GM11168 (cell line): ENCODE measurements around the gene OR51E1.

Experiments used
- in situ Hi-C: fragments of 300-500 bp; cut with MboI; formaldehyde crosslinking; loops from one replicate; pipeline ENCODE4 v1.12.0; 2022; ENCODE audit warnings: low sequenced_read_pairs; ENCODE audit not compliant: unreplicated experiment

The OR51E1 gene, protein sequence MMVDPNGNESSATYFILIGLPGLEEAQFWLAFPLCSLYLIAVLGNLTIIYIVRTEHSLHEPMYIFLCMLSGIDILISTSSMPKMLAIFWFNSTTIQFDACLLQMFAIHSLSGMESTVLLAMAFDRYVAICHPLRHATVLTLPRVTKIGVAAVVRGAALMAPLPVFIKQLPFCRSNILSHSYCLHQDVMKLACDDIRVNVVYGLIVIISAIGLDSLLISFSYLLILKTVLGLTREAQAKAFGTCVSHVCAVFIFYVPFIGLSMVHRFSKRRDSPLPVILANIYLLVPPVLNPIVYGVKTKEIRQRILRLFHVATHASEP

DNA sequence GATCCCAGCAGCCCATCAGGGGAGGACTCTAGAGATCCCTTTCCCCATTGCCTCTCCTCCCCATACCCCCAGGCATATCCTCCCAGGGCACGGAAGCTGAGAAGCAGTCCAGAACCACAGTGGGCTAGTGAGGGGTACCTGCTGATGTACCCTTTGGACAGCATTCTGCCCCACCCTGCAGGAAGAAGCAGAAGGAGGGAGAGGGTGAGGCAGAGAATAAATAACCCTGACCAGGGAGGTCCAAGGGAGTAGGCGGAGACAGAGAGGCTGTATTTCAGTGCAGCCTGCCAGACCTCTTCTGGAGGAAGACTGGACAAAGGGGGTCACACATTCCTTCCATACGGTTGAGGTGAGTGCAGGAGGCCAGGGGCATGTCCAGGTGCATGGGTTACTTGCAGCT lies at the start of gene OR51E1:
Gene OR51E1, plus strand, starts transcription at position 301 of the 400 bp plus-strand sequence. CDS start 8,545 bp downstream, outside the sequence.
- in situ Hi-C loops, result loop anchor here (5.0 to 25.0 kb wide), 2 partner anchors 194 to 369 kb away; partner anchors contain the start of gene OR51S1

DNA sequence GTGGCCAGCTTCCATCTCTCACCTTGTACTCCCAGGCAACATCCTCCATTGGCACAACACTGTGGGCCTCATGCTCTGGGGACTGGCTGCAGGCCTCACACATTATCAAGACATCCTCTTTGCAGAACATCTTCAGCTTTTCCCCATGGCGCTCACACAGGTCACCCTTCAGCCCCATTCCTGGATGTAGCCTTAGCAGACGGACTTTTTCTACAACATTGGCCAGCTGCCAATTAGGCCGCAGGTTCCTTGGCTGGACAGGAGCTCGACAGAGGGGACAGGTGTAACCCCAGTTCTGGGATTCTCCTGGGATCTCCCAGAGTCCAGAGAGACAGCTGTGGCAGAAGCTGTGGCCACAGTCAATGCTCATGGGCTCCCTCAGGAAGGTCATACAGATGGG lies 38.7 kb upstream of the OR51E1 start:
- in situ Hi-C loops, result no loop called here

DNA sequence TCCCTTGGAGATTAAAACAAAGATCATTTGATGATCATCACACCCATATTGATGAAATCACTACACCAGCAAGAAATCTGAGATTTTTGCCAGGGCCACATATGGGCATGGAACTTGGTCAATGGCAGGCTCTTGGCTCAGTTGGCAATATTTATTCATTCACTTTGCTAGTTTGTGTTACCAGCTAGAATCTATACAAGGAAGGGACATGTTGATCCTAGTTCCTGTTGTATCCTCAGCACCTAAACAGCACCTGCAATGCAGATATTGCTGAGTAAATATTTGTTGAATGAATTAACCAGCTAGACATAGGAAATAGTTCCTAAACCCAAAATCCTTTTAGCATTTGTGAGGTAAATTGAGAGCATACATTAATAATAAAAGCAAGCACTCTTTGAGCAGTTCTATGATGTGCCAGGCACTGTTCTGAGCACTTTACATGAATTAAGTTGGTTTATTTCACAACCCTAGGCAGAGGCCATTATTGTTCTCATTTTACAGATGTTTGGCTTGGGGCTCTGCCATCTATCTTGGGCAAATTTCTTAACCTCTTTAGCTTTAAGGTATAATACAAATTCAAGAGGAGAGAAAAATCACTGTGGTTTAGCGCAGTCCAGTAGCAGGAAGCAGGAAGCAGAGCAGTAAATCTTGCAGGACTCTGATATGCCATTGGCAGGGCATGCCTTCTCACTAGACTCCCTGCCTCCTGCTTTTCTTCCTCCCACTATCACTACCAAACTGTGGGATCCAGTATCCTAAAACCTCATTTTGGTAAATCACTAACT lies 37.4 kb upstream of the OR51E1 start:
- in situ Hi-C loops, result no loop called here

DNA sequence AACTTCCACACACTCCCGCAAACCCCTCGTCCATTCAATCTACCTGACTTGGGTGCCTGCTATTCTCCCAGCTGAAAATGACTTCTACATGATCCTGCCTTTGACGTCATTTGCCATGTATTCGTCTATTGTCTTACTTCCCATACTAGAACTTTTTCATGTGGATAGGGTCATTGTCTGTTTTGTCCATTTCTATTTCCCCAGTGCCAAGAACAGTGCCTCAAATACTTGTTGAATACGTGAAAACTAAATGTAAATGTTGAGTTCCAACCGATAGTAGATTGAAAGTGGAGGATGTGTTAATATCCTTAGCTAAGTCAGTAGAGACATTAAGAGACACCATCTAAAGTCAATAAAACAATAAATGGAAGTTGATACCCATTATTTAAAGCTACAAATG lies 36.7 kb upstream of the OR51E1 start:
- in situ Hi-C loops, result no loop called here

DNA sequence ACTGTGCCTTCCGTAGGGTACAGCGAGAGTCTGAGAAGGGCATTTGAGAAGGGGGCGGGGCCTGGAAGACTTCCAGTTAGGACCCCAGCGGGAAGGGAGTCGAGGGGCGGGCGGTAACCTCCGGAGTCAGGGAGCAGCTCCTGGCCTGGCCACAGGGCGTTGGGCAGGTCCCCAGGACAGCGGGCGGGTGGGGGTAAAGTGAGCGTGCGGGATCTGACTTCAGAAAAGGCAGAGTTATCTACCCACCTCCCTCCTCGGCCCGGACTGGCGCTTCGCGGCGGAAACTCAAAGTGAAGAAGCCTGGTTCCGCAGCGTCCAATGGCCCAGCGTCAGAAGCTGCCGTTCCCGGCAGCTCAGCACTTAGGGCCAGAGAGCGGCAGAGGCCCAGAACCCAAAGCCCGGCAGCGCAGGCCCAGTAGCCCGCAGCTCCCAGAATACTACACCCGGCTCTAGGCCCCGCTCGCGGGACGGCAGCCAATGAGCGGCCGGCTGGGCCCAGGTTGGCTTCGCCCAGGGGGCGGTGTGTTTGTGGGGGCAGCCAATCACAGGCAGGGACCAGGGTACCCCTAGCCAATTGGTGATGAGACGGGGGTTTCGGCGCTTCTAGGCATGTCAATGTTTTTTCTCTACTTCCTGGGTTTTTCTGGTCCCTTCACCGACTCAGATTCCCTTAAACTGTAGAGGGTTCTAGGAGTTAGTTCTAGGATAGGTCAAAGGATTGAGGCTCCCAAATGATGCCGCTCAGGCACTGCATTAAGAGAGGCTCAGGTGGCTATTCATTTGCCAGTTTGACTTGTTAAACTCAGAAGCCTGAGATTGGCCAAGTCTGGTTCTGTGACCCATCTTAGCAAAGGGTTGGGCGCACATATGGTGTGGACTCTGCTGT lies 35.8 kb upstream of the OR51E1 start, which contains the start of gene TRIM68:
Gene TRIM68, minus strand, starts transcription at position 451 of the 886 bp plus-strand sequence. CDS start 2,727 bp downstream, outside the sequence.
- in situ Hi-C loops, result no loop called here

DNA sequence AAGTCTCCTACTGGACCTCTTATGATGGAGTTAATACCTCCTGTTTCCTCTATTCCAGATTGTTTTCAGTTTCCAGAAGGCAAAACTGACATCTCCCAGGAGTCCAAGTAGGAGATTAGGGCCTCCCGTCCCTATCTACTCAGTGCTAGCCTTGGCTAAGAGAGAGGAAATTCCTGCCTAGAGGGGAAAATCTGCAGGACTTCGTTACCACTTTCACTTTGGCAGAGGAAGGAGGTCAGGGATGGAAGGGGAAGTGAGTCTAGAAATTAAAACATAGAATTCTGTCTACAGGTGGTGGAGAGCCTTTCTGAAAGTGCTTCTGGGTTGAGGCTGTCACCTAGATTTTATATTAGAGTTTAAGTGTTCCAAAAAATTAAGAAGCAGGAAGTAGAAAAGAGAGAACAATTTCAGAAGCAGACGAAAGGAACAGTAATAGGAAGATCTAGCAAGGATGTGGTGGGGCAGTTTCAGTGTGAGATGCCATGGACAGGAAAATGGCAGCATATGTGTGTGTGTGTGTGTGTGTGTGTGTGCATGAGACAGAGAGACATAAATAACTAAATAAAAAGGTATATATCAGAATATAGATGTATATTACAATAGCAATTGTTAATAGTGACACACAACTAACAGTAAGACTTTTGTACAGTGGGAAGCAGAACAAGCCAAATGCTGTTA lies 33.4 kb upstream of the OR51E1 start:
- in situ Hi-C loops, result no loop called here

DNA sequence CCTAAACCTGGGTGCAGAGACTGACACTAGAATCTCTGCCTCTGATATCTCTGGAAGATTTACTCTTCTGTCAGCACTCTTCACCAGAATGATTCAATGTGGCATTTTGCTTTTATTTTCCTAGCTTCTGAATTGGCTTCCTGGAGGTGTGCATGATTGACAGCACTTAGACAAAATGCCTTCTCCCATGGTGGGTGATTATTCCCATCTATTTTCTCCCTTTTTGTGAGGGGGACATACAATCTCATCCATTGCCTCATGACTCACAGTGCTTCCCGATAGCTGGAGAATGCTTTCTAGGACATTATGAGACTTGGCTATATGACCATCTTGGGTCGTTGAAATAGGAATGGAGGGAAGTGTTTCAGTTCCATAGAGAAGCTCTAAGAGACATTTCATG lies 31.8 kb upstream of the OR51E1 start:
- in situ Hi-C loops, result no loop called here

DNA sequence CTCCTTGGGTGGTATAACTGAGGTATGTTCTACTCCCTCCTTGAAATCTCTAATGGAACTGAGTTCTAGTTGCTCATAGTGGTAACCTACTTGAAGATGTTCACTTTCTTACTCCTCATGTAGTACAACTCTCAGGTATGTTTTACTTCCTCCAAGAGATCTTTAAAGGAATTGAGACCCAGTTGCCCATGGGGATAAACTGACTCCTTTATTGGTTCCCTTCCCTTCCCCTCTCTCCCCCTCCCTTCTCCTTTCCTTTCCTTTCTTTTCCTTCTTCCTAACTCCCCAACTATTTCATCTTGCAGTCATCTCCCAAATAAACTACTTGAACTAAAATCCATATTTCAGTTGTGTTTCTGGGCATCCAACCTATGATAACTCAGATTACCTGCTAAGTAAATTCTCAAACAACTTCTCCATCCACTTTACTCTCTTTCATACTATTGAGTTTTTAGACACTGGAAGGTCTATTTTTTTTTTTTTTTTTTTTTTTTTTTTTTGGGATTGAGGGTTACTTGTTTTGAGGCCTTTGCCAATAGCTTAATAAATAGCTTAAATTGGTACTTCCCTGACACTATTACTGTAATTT lies 27.8 kb upstream of the OR51E1 start:
- in situ Hi-C loops, result no loop called here

DNA sequence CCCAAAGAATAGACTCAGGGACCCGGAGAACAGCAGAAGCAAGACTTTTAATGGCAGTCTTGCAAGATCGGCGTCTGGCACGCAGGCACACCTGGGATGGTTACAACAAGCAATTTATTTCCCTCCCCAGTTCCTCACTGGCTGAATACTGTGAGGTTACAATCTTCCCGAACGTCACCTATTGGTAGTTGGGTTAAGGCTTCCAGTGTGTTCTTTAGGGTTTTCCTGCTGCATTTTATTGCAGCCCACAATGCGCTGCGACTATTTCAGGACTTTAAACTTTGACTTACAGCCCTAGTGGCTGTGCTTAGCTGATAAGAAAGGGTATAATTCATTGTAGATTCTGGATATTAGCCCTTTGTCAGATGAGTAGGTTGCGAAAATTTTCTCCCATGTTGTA lies 24.3 kb upstream of the OR51E1 start:
- in situ Hi-C loops, result no loop called here

DNA sequence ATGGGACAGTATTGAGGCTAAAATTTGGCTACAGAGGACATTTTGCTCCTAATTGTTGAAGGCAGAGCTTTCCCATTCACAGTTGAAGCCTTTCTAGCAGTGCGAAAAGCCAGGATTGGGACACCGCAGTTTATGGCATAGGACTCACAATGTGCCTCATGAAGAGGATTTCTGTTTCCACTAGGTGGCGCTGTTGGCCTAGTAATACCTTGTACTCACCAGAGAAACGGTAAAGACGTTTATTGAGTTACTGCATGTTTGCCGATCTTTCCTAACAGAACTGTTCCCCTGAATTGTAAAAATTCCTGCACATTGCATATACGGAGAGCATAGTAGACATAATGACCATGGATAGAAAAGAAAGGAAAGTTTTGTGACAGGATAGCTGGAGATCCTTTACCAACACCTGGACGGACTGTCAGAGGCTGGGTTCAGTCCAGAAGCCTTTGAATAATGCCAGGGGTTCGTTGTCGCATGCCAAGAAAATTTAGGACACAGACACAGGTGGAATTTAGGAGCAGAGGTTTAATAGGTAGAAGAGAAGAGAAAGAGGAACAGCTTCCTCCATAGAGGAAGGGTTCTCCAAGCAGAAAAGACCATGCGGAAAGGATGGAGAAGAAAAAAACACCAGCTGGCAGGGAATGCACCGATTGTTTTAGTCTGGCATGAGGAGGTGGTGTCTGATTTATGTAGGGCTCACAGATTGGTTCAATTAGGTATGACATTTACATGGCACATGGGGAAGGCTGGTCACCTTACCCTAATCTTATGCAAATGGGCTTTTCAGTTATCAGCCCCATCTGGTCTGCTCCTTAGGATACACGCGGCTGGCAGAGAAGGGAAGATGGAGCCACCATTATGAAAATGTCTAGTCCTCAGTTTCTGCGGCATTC lies 17.3 kb upstream of the OR51E1 start:
- in situ Hi-C loops, result loop anchor here (25.0 kb wide), 1 partner anchor 211 kb away; the partner anchor contains the start of gene OR51S1

DNA sequence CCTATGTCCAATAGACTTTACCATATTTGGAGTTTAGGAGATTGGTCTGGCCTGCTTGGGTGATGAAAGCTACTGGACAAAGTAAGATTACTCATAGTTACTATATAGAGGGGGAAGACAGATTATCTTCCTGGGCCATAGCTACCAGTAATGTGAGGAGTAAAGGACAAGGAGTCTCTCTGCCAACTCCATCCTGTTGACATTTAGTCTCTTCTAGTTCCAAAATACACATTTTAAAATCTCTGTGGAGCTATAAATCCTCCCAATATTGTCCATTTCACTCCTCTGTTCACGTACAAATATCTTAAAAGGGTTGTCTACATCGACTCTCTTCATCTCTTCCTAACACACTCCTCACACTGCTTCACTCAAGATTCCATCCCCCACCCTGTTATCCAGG lies 7.6 kb upstream of the OR51E1 start:
- in situ Hi-C loops, result loop anchor here (25.0 kb wide), 1 partner anchor 201 kb away; the partner anchor contains the start of gene OR51S1

DNA sequence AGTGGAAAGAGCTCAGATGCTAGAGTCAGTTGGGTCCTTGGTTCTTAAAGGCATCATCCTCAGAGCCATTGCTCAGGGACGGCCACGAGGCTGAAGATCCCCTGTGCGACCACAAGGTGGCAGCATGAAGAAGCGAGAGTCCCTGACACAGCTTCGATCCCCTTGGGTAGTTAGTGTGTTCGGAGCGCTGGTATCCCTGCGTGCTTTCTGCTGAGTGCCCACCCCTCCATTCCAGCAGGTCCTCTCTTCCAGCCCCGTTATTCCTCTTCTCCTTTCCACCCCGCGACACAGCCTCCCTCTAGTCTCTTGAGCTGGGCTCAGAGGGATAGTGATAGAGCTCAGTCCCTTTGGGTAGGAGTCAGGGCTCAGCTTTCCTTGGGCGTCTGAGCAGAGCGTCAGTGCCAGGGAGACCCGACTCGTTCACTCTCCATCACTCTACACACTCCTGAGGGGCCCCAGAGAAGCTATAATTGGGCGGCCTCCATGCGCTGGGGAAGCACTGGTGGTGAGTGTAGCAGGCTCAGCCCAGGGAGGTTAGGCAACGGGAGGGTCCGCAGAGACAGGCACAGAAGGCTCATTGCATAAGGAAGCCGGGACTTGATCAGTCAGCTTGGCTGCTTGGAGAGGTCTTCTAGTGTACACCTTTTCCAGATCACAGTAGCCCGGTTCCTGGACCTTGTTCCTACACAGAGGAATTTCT lies 6.7 kb upstream of the OR51E1 start, which contains the start of gene OR51D1:
Gene OR51D1, plus strand, starts transcription at position 516 of the 700 bp plus-strand sequence. CDS start 2,314 bp downstream, outside the sequence.
- in situ Hi-C loops, result loop anchor here (25.0 kb wide), 1 partner anchor 200 kb away; the partner anchor contains the start of gene OR51S1

DNA sequence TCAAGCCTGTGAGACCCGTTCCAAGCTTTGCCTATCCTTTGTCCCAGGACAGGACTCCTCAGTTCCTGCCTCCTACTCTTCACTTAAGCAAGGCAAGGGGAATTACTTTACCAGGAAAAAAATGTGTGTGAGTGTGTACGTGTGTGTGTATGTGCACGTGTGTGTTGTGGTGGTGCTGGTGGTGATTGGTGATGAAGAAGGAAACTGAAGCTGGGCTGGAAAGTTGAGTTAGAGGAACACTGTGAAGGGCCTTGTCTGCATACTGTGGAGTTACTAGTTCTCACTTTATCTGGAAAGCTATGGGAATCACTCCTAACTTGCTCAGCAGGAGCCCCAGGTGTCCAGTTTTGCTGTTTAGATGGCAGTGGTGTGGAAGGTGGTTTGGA lies 6.1 kb upstream of the OR51E1 start:
- in situ Hi-C loops, result loop anchor here (25.0 kb wide), 1 partner anchor 200 kb away; the partner anchor contains the start of gene OR51S1

DNA sequence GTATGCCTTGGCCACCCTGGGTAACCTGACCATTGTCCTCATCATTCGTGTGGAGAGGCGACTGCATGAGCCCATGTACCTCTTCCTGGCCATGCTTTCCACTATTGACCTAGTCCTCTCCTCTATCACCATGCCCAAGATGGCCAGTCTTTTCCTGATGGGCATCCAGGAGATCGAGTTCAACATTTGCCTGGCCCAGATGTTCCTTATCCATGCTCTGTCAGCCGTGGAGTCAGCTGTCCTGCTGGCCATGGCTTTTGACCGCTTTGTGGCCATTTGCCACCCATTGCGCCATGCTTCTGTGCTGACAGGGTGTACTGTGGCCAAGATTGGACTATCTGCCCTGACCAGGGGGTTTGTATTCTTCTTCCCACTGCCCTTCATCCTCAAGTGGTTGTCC lies 3.9 kb upstream of the OR51E1 start:
- in situ Hi-C loops, result loop anchor here (5.0 to 25.0 kb wide), 2 partner anchors 197 to 372 kb away; partner anchors contain the start of gene OR51S1

DNA sequence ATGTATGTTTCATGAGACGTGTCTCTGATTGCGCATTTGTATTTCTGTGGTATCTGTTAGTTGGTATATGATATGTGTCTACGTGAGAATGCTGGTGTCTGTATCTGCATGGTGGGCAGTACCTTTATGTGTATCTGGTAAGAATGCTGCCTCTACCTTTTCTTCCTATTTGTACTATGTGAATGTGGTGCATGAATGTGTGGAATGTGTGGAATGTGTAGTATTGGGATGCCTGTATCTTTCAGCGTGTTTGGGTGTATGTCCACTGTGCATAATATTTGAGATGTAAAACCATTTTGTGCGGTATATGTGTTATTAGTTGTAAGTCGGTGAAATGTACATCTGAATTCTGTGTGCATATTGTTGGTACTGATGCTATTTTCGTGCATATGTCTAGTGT lies 2.3 kb upstream of the OR51E1 start:
- in situ Hi-C loops, result loop anchor here (5.0 to 25.0 kb wide), 2 partner anchors 196 to 371 kb away; partner anchors contain the start of gene OR51S1

DNA sequence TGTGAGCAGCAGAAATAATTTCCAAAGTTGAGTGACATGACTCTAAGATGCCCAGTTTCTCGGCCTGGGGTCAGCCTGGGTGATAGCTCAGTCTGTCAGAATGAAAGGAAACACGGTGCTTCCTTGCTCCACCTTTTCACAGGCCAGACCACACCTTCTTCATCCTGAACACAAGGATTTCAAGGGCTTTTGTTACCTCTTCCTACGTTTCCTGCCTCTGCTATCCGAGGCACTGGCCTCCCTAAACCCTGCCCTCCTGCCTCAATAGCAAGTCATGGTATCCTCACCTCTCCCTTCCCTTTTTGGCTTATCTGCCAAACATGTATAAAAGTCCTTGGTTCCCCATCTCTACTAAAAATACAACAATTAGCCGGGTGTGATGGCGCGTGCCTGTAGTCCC lies 1.7 kb upstream of the OR51E1 start:
- in situ Hi-C loops, result loop anchor here (5.0 to 25.0 kb wide), 2 partner anchors 195 to 370 kb away; partner anchors contain the start of gene OR51S1

DNA sequence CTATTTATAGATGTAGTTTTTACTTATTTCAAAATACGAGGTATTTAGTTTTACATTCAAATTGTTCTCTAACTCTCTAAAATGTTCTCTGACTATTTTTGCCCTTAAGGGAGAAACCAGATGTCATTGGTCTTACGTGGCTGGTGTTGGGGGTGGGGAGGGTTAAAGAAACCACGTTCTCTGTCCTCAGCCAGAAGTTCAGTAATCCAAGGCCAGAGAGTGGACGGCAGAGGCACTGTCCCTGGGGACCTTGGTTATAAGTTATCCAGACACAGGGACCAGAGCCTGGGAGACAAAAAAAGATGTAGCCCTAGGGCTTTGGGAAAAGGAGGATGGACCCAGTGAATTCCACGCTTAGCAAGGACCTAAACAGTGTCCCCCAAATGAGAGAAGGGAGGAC lies 706 bp upstream of the OR51E1 start:
- in situ Hi-C loops, result loop anchor here (5.0 to 25.0 kb wide), 2 partner anchors 194 to 369 kb away; partner anchors contain the start of gene OR51S1
